Progenitor cell of endocrine pancreas (in vitro differentiated cells): ENCODE measurements around the gene GRPEL2. TPM values are rescaled to one million over a fixed set of nuclear protein-coding genes. Genes with fewer than 3 reads are reported as not detected.

Source experiments
- DNase-seq: peaks from one replicate; pipeline ENCODE4 v3.0.0; 2021; ENCODE audit warnings: low spot score; ENCODE audit not compliant: unreplicated experiment
- H3K27ac Mint-ChIP-seq: 2 replicates; pipeline ENCODE4 v1.8.0; 2021; ENCODE audit warnings: mild to moderate bottlenecking, moderate library complexity, mixed read lengths
- H3K27me3 Mint-ChIP-seq: 2 replicates; pipeline ENCODE4 v1.8.0; 2021; ENCODE audit warnings: mixed read lengths
- H3K36me3 Mint-ChIP-seq: 2 replicates; pipeline ENCODE4 v1.8.0; 2022; ENCODE audit warnings: mixed read lengths; ENCODE audit not compliant: insufficient read depth
- H3K4me1 Mint-ChIP-seq: 2 replicates; pipeline ENCODE4 v1.8.0; 2021; ENCODE audit warnings: low read depth, mixed read lengths
- H3K4me3 Mint-ChIP-seq: 2 replicates; pipeline ENCODE4 v1.8.0; 2021; ENCODE audit warnings: low read depth, mild to moderate bottlenecking, moderate library complexity, mixed read lengths
- H3K9me3 Mint-ChIP-seq: 2 replicates; pipeline ENCODE4 v1.8.0; 2021; ENCODE audit warnings: low read depth, mixed read lengths
- total RNA-seq: library from RNA; stranded (reverse); gene quantifications from 2 replicates; pipeline ENCODE4 v1.2.1, GENCODE V29; 2021
- TF ChIP-seq, protein P1 (sequence below): fragments of 200-600 bp; sonication (generic); IDR thresholded peaks from one replicate; pipeline ENCODE4 v1.5.0; 2021; ENCODE audit warnings: antibody characterized with exemption, mild to moderate bottlenecking; ENCODE audit not compliant: unreplicated experiment

The GRPEL2 gene
- total RNA-seq, 1 donor from 2014 or later, result 17.6 TPM

DNA sequence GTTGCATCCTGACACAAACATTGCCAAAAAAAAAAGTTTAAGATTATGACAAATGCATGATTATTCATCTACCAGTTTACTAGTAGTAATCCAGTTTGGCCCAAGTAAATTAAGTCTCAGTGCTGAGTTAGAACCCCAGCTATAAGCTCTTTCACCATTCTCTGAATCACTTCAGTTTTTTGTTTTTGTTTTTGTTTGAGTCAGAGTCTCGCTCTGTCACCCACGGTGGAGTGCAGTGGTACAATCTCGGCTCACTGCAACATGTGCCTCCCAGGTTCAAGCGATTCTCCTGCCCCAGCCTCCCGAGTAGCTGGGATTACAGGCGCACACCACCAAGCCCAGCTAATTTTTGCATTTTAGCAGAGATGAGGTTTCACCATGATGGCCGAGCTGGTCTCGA is 11.1 kb downstream of the GRPEL2 start:
- peaks cover 17% of the 10 kb centered on the region for H3K36me3 Mint-ChIP-seq
- H3K4me3 Mint-ChIP-seq, result no peak overlapping the region
- peaks cover 10% of the 10 kb centered on the region for H3K27me3 Mint-ChIP-seq
- H3K9me3 Mint-ChIP-seq, result no peaks in the 10 kb centered on the region
- DNase-seq, result no peak
- peaks cover 6% of the 10 kb centered on the region for H3K4me1 Mint-ChIP-seq
- TF ChIP-seq, protein P1, sequence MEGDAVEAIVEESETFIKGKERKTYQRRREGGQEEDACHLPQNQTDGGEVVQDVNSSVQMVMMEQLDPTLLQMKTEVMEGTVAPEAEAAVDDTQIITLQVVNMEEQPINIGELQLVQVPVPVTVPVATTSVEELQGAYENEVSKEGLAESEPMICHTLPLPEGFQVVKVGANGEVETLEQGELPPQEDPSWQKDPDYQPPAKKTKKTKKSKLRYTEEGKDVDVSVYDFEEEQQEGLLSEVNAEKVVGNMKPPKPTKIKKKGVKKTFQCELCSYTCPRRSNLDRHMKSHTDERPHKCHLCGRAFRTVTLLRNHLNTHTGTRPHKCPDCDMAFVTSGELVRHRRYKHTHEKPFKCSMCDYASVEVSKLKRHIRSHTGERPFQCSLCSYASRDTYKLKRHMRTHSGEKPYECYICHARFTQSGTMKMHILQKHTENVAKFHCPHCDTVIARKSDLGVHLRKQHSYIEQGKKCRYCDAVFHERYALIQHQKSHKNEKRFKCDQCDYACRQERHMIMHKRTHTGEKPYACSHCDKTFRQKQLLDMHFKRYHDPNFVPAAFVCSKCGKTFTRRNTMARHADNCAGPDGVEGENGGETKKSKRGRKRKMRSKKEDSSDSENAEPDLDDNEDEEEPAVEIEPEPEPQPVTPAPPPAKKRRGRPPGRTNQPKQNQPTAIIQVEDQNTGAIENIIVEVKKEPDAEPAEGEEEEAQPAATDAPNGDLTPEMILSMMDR, result no peak
- H3K27ac Mint-ChIP-seq, result no peak overlapping the region

DNA sequence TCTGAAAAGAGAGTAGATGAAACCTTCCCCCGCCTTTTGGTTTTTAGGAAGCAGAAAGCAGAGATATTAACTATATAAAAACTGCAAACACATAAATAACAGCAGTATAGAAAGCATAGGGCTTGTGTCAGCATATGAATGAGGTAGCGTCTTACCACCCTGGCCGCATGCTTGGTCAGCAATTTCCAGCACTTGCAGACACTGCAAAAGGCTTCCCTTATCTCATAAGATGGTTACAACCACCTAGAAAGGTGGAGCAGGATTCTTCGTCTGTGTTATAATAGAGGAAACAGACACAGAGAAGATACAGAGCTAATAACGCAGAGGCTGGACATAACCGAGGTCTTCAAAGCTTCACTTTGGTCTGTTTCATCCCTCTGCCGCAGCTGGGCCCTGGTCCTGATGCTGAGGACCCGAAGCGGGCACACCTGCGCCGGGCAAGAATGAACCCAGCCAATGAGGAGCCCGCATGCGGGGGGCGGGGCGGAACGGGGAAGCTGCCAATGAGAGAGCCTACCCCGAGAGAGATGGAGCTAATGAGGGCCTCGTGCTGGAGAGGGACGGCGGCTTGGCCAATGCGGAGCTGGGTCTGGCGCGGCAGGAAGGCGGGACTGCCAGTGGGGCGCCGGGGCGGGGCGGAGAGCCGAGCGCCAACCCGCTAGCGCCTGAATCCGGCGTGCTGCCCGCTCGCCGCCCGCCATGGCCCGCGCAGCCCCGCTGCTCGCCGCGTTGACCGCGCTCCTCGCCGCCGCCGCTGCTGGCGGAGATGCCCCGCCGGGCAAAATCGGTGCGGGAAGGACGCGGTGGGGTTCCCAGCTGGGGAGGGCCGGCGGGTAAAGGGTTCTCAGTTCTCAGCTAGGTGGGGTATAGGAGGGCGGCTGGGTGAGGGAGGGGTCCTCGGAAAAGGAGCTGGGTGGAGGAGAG is 12.3 kb downstream of the GRPEL2 start, which contains the start of gene PCYOX1L:
Gene PCYOX1L (plus strand): TSS at position 677 of the 924 bp plus-strand sequence. CDS start 23 bp downstream, at position 700.
- H3K4me1 Mint-ChIP-seq, result peaks cover 6% of the 10 kb centered on the region
- H3K27ac Mint-ChIP-seq, result peak within 1 kb of the TSS; percentile 73
- peaks cover 10% of the 10 kb centered on the region for H3K27me3 Mint-ChIP-seq
- peaks cover 10% of the 10 kb centered on the region for H3K36me3 Mint-ChIP-seq
- peak; percentile 81 for DNase-seq
- TF ChIP-seq, protein P1, result no peak
- no peaks in the 10 kb centered on the region for H3K9me3 Mint-ChIP-seq
- peak within 1 kb of the TSS; percentile 88 for H3K4me3 Mint-ChIP-seq

DNA sequence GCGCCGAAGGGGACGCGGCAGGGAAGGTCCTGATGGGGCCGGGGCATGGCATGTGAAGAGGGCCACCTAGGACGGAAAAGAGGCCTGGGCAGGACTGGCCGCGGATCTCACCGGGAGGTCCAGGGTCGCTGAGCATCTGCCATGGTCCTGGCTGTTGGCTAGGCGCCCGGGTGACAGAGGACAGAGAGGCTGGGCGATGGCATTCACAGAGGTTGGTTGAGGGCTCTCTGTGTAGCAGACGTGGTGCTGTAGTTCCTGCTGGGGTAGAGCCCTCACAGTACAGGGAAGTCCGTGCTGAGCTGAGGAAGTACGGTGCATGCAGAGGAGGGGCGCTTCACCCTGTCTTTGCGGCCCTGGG is 13.0 kb downstream of the GRPEL2 start:
- no peak for DNase-seq
- Mint-ChIP-seq H3K36me3 (peaks cover 9% of the 10 kb centered on the region), H3K27me3 (peaks cover 10% of the 10 kb centered on the region), H3K27ac (peak overlapping the region; percentile 73), H3K4me1 (peaks cover 6% of the 10 kb centered on the region), H3K4me3 (peak overlapping the region; percentile 88), H3K9me3 (no peaks in the 10 kb centered on the region)
- TF ChIP-seq, protein P1, result no peak

DNA sequence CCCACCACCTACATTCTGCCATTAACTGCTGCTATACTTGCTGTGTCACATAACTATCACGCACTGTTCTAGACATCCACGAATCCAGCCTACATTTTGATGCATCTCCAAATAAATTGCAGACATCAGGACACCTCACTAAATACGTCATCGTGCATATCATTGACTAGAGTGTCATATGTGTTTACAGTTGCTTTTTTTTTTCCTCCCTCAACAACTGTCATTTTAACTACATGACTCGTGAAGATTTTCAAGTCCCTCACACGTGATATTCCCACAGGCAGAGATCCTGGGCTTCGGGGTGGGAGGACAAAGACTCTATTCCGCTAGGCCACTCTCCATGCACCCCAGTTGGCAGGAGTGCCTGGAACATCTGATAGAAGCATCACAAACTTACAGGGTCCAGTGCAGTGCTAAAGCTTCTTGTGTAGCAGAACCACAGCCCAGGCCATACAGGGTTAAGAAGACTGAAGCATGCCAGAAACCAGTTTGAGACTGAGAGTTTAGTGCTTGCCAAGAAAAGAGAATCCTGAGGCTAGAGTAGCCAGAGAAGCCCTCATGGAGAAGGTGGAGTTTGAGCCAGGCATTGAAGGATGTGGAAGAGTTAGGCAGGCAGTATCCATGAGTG is 13.7 kb downstream of the GRPEL2 start:
- TF ChIP-seq, protein P1, result no peak
- Mint-ChIP-seq H3K27ac (no peak overlapping the region), H3K36me3 (peaks cover 6% of the 10 kb centered on the region), H3K4me1 (peaks cover 6% of the 10 kb centered on the region), H3K9me3 (no peaks in the 10 kb centered on the region), H3K27me3 (peaks cover 10% of the 10 kb centered on the region), H3K4me3 (peak overlapping the region; percentile 88)
- DNase-seq, result no peak

DNA sequence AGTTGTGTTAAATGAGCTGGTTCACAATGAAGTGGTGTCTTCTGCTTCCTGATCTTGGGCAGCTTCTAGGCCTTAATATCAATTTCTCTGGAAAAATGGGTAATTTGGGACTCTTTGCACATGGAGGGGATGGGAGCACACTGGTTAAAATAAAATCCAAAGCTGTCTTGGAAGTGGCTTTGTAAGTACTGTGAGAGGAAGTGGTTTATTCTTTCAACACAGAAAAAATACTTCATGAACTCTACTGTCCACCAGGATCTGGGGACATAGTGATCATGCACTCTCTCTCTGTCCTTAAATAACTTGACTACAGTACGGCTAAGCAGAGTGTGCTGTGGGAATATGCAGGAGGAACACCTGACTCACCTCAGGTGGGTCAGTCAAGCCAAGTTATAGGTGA is 15.0 kb downstream of the GRPEL2 start:
- TF ChIP-seq, protein P1, result no peak
- Mint-ChIP-seq H3K27me3 (peaks cover 10% of the 10 kb centered on the region), H3K36me3 (peaks cover 2% of the 10 kb centered on the region), H3K4me1 (peaks cover 6% of the 10 kb centered on the region), H3K9me3 (no peaks in the 10 kb centered on the region), H3K27ac (no peak overlapping the region), H3K4me3 (no peak overlapping the region)
- DNase-seq, result no peak
